MG63 (cell line): ENCODE measurements around the gene PHGDH. TPM values are rescaled to one million over a fixed set of nuclear protein-coding genes. Genes with fewer than 3 reads are reported as not detected.

Experiments used
- DNase-seq: peaks from one replicate; pipeline ENCODE4 v3.0.0-alpha.2; 2020
- H3K27me3 ChIP-seq: fragments of 250-450 bp; sonication (Bioruptor Pico); 2 replicates; pipeline ENCODE4 v1.5.1; 2020; ENCODE audit warnings: mild to moderate bottlenecking, moderate library complexity
- H3K36me3 ChIP-seq: fragments of 250-450 bp; sonication (Bioruptor Pico); 2 replicates; pipeline ENCODE4 v1.5.1; 2020; ENCODE audit warnings: mild to moderate bottlenecking, moderate library complexity
- H3K4me3 ChIP-seq: fragments of 250-450 bp; sonication (Bioruptor Pico); 2 replicates; pipeline ENCODE4 v1.5.1; 2020; ENCODE audit warnings: mild to moderate bottlenecking, moderate library complexity
- H3K9me3 ChIP-seq: fragments of 250-450 bp; sonication (Bioruptor Pico); 2 replicates; pipeline ENCODE4 v1.5.1; 2020; ENCODE audit warnings: mild to moderate bottlenecking, moderate library complexity
- total RNA-seq: library from RNA; depleted of rRNA; stranded (reverse); fragments of >200 nt; shearing (Covaris generic); gene quantifications from 2 replicates; pipeline ENCODE4 v1.2.3, GENCODE V29; 2014; ENCODE audit warnings: low replicate concordance

Gene PHGDH
- total RNA-seq, 1 experiment from 2014 or later: 396 TPM

GRCh38 chr1:119739150-119739549 is 27.4 kb downstream of the PHGDH start:
- H3K9me3 ChIP-seq: no peaks in the 10 kb centered on the region
- peaks cover 86% of the 10 kb centered on the region for H3K36me3 ChIP-seq
- no peak overlapping the region for H3K4me3 ChIP-seq
- no peaks in the 10 kb centered on the region for H3K27me3 ChIP-seq
- DNase-seq: no peak

- H3K36me3 ChIP-seq: peaks cover 83% of the 10 kb centered on the region
- no peak overlapping the region for H3K4me3 ChIP-seq
- no peaks in the 10 kb centered on the region for H3K9me3 ChIP-seq
- no peak for DNase-seq
- no peaks in the 10 kb centered on the region for H3K27me3 ChIP-seq
These were observed 28.5 kb downstream of the PHGDH start for GRCh38 chr1:119740261-119740660.

- H3K27me3 ChIP-seq: no peaks in the 10 kb centered on the region
- H3K9me3 ChIP-seq: no peaks in the 10 kb centered on the region
- H3K36me3 ChIP-seq: peaks cover 81% of the 10 kb centered on the region
- DNase-seq: no peak
- no peak overlapping the region for H3K4me3 ChIP-seq
These were observed 29.4 kb downstream of the PHGDH start for GRCh38 chr1:119740896-119741780.

GRCh38 chr1:119742202-119742601 is 30.5 kb downstream of the PHGDH start:
- Histone ChIP-seq H3K4me3 (no peak overlapping the region), H3K9me3 (no peaks in the 10 kb centered on the region), H3K27me3 (no peaks in the 10 kb centered on the region), H3K36me3 (peaks cover 71% of the 10 kb centered on the region)
- DNase-seq: peak; percentile 14

- no peaks in the 10 kb centered on the region for H3K27me3 ChIP-seq
- no peaks in the 10 kb centered on the region for H3K9me3 ChIP-seq
- no peak overlapping the region for H3K4me3 ChIP-seq
- H3K36me3 ChIP-seq: peaks cover 69% of the 10 kb centered on the region
- no peak for DNase-seq
These were observed 30.9 kb downstream of the PHGDH start for GRCh38 chr1:119742677-119743076.

- Histone ChIP-seq H3K27me3 (no peaks in the 10 kb centered on the region), H3K36me3 (peaks cover 63% of the 10 kb centered on the region), H3K9me3 (no peaks in the 10 kb centered on the region), H3K4me3 (no peak overlapping the region)
- no peak for DNase-seq
These were observed 31.6 kb downstream of the PHGDH start for GRCh38 chr1:119743308-119743707.

GRCh38 chr1:119743776-119744597 is 32.3 kb downstream of the PHGDH start:
- Histone ChIP-seq H3K27me3 (no peaks in the 10 kb centered on the region), H3K4me3 (no peak overlapping the region), H3K9me3 (no peaks in the 10 kb centered on the region), H3K36me3 (peaks cover 58% of the 10 kb centered on the region)
- DNase-seq: peak; percentile 59

GRCh38 chr1:119744598-119744942 is 32.8 kb downstream of the PHGDH start:
- Histone ChIP-seq H3K36me3 (peaks cover 54% of the 10 kb centered on the region), H3K27me3 (no peaks in the 10 kb centered on the region), H3K4me3 (no peak overlapping the region), H3K9me3 (no peaks in the 10 kb centered on the region)
- DNase-seq: no peak

GRCh38 chr1:119745034-119745433 is 33.3 kb downstream of the PHGDH start:
- no peak overlapping the region for H3K4me3 ChIP-seq
- peaks cover 49% of the 10 kb centered on the region for H3K36me3 ChIP-seq
- DNase-seq: no peak
- no peaks in the 10 kb centered on the region for H3K9me3 ChIP-seq
- no peaks in the 10 kb centered on the region for H3K27me3 ChIP-seq

GRCh38 chr1:119747451-119747850 is 35.7 kb downstream of the PHGDH start:
- Histone ChIP-seq H3K9me3 (no peaks in the 10 kb centered on the region), H3K4me3 (no peak overlapping the region), H3K27me3 (no peaks in the 10 kb centered on the region), H3K36me3 (peaks cover 29% of the 10 kb centered on the region)
- DNase-seq: no peak

GRCh38 chr1:119748040-119748439 is 36.3 kb downstream of the PHGDH start:
- no peaks in the 10 kb centered on the region for H3K9me3 ChIP-seq
- no peak overlapping the region for H3K4me3 ChIP-seq
- H3K36me3 ChIP-seq: peaks cover 23% of the 10 kb centered on the region
- DNase-seq: no peak
- no peaks in the 10 kb centered on the region for H3K27me3 ChIP-seq

- Histone ChIP-seq H3K36me3 (no peaks in the 10 kb centered on the region), H3K4me3 (no peak overlapping the region), H3K9me3 (no peaks in the 10 kb centered on the region), H3K27me3 (no peaks in the 10 kb centered on the region)
- DNase-seq: no peak
These were observed 40.9 kb downstream of the PHGDH start for GRCh38 chr1:119752592-119752991.

- DNase-seq: no peak
- Histone ChIP-seq H3K9me3 (no peaks in the 10 kb centered on the region), H3K27me3 (no peaks in the 10 kb centered on the region; the same call in 1 of the 2 replicates), H3K4me3 (no peak overlapping the region), H3K36me3 (no peaks in the 10 kb centered on the region)
These were observed 46.9 kb downstream of the PHGDH start for GRCh38 chr1:119758584-119758983.

GRCh38 chr1:119762409-119762808 is 50.7 kb downstream of the PHGDH start:
- Histone ChIP-seq H3K4me3 (no peak overlapping the region), H3K9me3 (0 out of 2 replicates have a peak, but pooled peaks cover 4% of the 10 kb centered on the region), H3K27me3 (peaks cover 8% of the 10 kb centered on the region; the same call in 1 of the 2 replicates), H3K36me3 (no peaks in the 10 kb centered on the region)
- no peak for DNase-seq

GRCh38 chr1:119762953-119763352 is 51.2 kb downstream of the PHGDH start:
- no peak for DNase-seq
- peaks cover 8% of the 10 kb centered on the region; the same call in 1 of the 2 replicates for H3K27me3 ChIP-seq
- no peak overlapping the region for H3K4me3 ChIP-seq
- H3K36me3 ChIP-seq: no peaks in the 10 kb centered on the region
- 0 out of 2 replicates have a peak, but pooled peaks cover 4% of the 10 kb centered on the region for H3K9me3 ChIP-seq

- H3K9me3 ChIP-seq: 0 out of 2 replicates have a peak, but pooled peaks cover 4% of the 10 kb centered on the region
- no peak overlapping the region for H3K4me3 ChIP-seq
- no peaks in the 10 kb centered on the region for H3K36me3 ChIP-seq
- peaks cover 8% of the 10 kb centered on the region; the same call in 1 of the 2 replicates for H3K27me3 ChIP-seq
- DNase-seq: no peak
These were observed 52.5 kb downstream of the PHGDH start for GRCh38 chr1:119764220-119764619.

- DNase-seq: no peak
- H3K27me3 ChIP-seq: peaks cover 8% of the 10 kb centered on the region; the same call in 1 of the 2 replicates
- H3K36me3 ChIP-seq: no peaks in the 10 kb centered on the region
- no peak overlapping the region for H3K4me3 ChIP-seq
- 0 out of 2 replicates have a peak, but pooled peaks cover 4% of the 10 kb centered on the region for H3K9me3 ChIP-seq
These were observed 54.6 kb downstream of the PHGDH start for GRCh38 chr1:119766374-119766794.
